Stimulated activated CD4-positive, alpha-beta T cell treated with anti-CD3 and anti-CD28 coated beads, Interleukin-15, amount 100 ng/mL, for 48 hours (primary cell): Measurements from ENCODE around the gene LTF.
"Not testable (repeated sequence)": the region's sequence is repeated elsewhere in the genome, so short reads cannot be mapped to it uniquely, and the experiment has no call there.

ENCODE experiments used
- DNase-seq, 2 donors: peaks; one replicate each; pipeline ENCODE4 v3.0.0-alpha.2; 2020; ENCODE audit warnings: low read depth in 2 of 2

LTF gene

GRCh38 chr3:46395766-46396530, 68.8 kb downstream of the LTF start:
- DNase-seq = no peak

GRCh38 chr3:46395210-46395661, 69.5 kb downstream of the LTF start:
- no peak for DNase-seq

GRCh38 chr3:46393554-46394434, 70.9 kb downstream of the LTF start:
- no peak for DNase-seq

- DNase-seq = no peak
These were observed 71.7 kb downstream of the LTF start for GRCh38 chr3:46393011-46393410.

GRCh38 chr3:46391526-46391925, 73.2 kb downstream of the LTF start:
- DNase-seq = not testable (repeated sequence)

GRCh38 chr3:46389306-46389705, 75.4 kb downstream of the LTF start:
- DNase-seq = no peak

- DNase-seq = not testable (repeated sequence)
These were observed 75.9 kb downstream of the LTF start for GRCh38 chr3:46388847-46389246.

GRCh38 chr3:46386205-46386604, 78.5 kb downstream of the LTF start:
- DNase-seq = no peak
